Astrocyte (in vitro differentiated cells and primary cell): ENCODE results near the gene SIAH3. TPM values are rescaled to one million over a fixed set of nuclear protein-coding genes. Genes with fewer than 3 reads are reported as not detected.

ENCODE experiments used
- DNase-seq: peaks from one replicate; pipeline ENCODE4 v3.0.0-alpha.2; 2010; ENCODE audit warnings: low read depth
- FAIRE-seq: peaks from 2 replicates; lab custom pipeline; 2011; peaks lifted over from hg19 to GRCh38; lab: Jason Lieb, UNC
- H2AFZ ChIP-seq: 2 replicates; pipeline ENCODE4 v1.6.0; 2012; ENCODE audit warnings: low read depth, low read length, inconsistent platforms
- H3K27ac ChIP-seq: 2 replicates; pipeline ENCODE4 v1.5.1; 2011; ENCODE audit warnings: low read depth, low read length, inconsistent platforms
- H3K27me3 ChIP-seq: 2 replicates; pipeline ENCODE4 v1.6.0; 2011; ENCODE audit warnings: low read length, inconsistent platforms; ENCODE audit not compliant: insufficient read depth
- H3K36me3 ChIP-seq: 2 replicates; pipeline ENCODE4 v1.5.1; 2011; ENCODE audit warnings: low read length, inconsistent platforms; ENCODE audit not compliant: insufficient read depth
- H3K4me1 ChIP-seq: 2 replicates; pipeline ENCODE4 v1.5.1; 2011; ENCODE audit warnings: low read length, inconsistent platforms; ENCODE audit not compliant: insufficient read depth
- H3K4me2 ChIP-seq: 2 replicates; pipeline ENCODE4 v1.6.0; 2012; ENCODE audit warnings: low read length, inconsistent platforms
- H3K4me3 ChIP-seq: 2 replicates; pipeline ENCODE4 v1.5.1; 2011; ENCODE audit warnings: low read depth, mild to moderate bottlenecking, low read length, inconsistent platforms; ENCODE audit not compliant: insufficient read depth
- H3K79me2 ChIP-seq: 2 replicates; pipeline ENCODE4 v1.6.0; 2012; ENCODE audit warnings: mild to moderate bottlenecking, low read length, inconsistent platforms; ENCODE audit not compliant: insufficient read depth
- H3K9ac ChIP-seq: 2 replicates; pipeline ENCODE4 v1.6.0; 2012; ENCODE audit warnings: mild to moderate bottlenecking, low read length, inconsistent platforms
- H3K9me3 ChIP-seq: 2 replicates; pipeline ENCODE4 v1.5.1; 2012; ENCODE audit warnings: low read depth, mild to moderate bottlenecking, low read length, inconsistent platforms; ENCODE audit not compliant: insufficient read depth
- H4K20me1 ChIP-seq: 2 replicates; pipeline ENCODE4 v1.6.0; 2012; ENCODE audit warnings: low read length, inconsistent platforms; ENCODE audit not compliant: insufficient read depth
- H3K27ac Mint-ChIP-seq: one replicate; pipeline ENCODE4 v1.8.0; 2021; ENCODE audit warnings: mild to moderate bottlenecking, mixed read lengths; ENCODE audit not compliant: unreplicated experiment
- H3K27me3 Mint-ChIP-seq: one replicate; pipeline ENCODE4 v1.8.0; 2021; ENCODE audit warnings: low read depth, mixed read lengths; ENCODE audit not compliant: unreplicated experiment
- H3K36me3 Mint-ChIP-seq: one replicate; pipeline ENCODE4 v1.8.0; 2021; ENCODE audit warnings: low read depth, mixed read lengths; ENCODE audit not compliant: unreplicated experiment
- H3K4me1 Mint-ChIP-seq: one replicate; pipeline ENCODE4 v1.8.0; 2021; ENCODE audit warnings: low read depth, mixed read lengths; ENCODE audit not compliant: unreplicated experiment
- H3K4me3 Mint-ChIP-seq: one replicate; pipeline ENCODE4 v1.8.0; 2021; ENCODE audit warnings: mild to moderate bottlenecking, moderate library complexity, mixed read lengths; ENCODE audit not compliant: unreplicated experiment
- H3K9me3 Mint-ChIP-seq: one replicate; pipeline ENCODE4 v1.8.0; 2021; ENCODE audit warnings: mild to moderate bottlenecking, mixed read lengths; ENCODE audit not compliant: unreplicated experiment
- CTCF ChIP-seq: IDR thresholded peaks from 2 replicates; pipeline ENCODE4 v1.5.1; 2011; ENCODE audit warnings: low read depth, mild to moderate bottlenecking, inconsistent platforms, low read length, moderate library complexity; ENCODE audit not compliant: insufficient read depth
- EZH2 ChIP-seq: IDR thresholded peaks from 2 replicates; pipeline ENCODE4 v1.6.1; 2012; ENCODE audit warnings: mild to moderate bottlenecking, low read length, inconsistent platforms; ENCODE audit not compliant: insufficient read depth
- total RNA-seq: library from RNA; stranded (reverse); gene quantifications from 2 replicates; pipeline ENCODE4 v1.2.1, GENCODE V29; 2021

Gene SIAH3
- total RNA-seq, 1 donor from 2014 or later, result 0.07 TPM

- H3K4me2 ChIP-seq, result no peak overlapping the region
- H3K79me2 ChIP-seq, result no peaks in the 10 kb centered on the region
- H3K36me3 Mint-ChIP-seq, result no peaks in the 10 kb centered on the region
- H3K27ac Mint-ChIP-seq, result no peak overlapping the region
- no peaks in the 10 kb centered on the region for H3K9me3 ChIP-seq
- no peak for FAIRE-seq
- no peak overlapping the region for H3K4me3 Mint-ChIP-seq
- no peaks in the 10 kb centered on the region for H3K36me3 ChIP-seq
- H3K27me3 ChIP-seq, result peaks cover 2% of the 10 kb centered on the region
- peaks cover 12% of the 10 kb centered on the region for H3K27me3 Mint-ChIP-seq
- H3K9me3 Mint-ChIP-seq, result peaks cover 10% of the 10 kb centered on the region
- H3K27ac ChIP-seq, result no peak overlapping the region
- H3K4me1 ChIP-seq, result no peaks in the 10 kb centered on the region
- no peaks in the 10 kb centered on the region for H4K20me1 ChIP-seq
- DNase-seq, result no peak
- TF ChIP-seq CTCF (no peak), EZH2 (no peak)
- no peak overlapping the region for H3K4me3 ChIP-seq
- H3K9ac ChIP-seq, result no peak overlapping the region
- H3K4me1 Mint-ChIP-seq, result no peaks in the 10 kb centered on the region
- H2AFZ ChIP-seq, result no peak overlapping the region
Observed at GRCh38 chr13:45750566-45750965, 101.0 kb downstream of the SIAH3 start.

- H3K4me1 ChIP-seq, result no peaks in the 10 kb centered on the region
- H3K36me3 ChIP-seq, result no peaks in the 10 kb centered on the region
- H3K9ac ChIP-seq, result no peak overlapping the region
- H3K4me2 ChIP-seq, result no peak overlapping the region
- Mint-ChIP-seq H3K4me1 (no peaks in the 10 kb centered on the region), H3K36me3 (no peaks in the 10 kb centered on the region), H3K27ac (no peak overlapping the region), H3K4me3 (no peak overlapping the region), H3K27me3 (peaks cover 20% of the 10 kb centered on the region), H3K9me3 (peaks cover 15% of the 10 kb centered on the region)
- DNase-seq, result no peak
- no peak for TF ChIP-seq EZH2
- no peak for TF ChIP-seq CTCF
- no peaks in the 10 kb centered on the region for H3K9me3 ChIP-seq
- no peak overlapping the region for H3K4me3 ChIP-seq
- no peak overlapping the region for H2AFZ ChIP-seq
- H3K27me3 ChIP-seq, result peaks cover 2% of the 10 kb centered on the region
- no peaks in the 10 kb centered on the region for H3K79me2 ChIP-seq
- H3K27ac ChIP-seq, result no peak overlapping the region
- FAIRE-seq, result no peak
- no peaks in the 10 kb centered on the region for H4K20me1 ChIP-seq
Observed at GRCh38 chr13:45748941-45749759, 102.4 kb downstream of the SIAH3 start.

- FAIRE-seq, result no peak
Observed at GRCh38 chr13:45747071-45747470, 104.5 kb downstream of the SIAH3 start.

More at GRCh38 chr13:45747071-45747470, 104.5 kb downstream of the SIAH3 start:
- Mint-ChIP-seq H3K4me3 (no peak overlapping the region), H3K4me1 (no peaks in the 10 kb centered on the region), H3K36me3 (no peaks in the 10 kb centered on the region), H3K27ac (no peak overlapping the region), H3K27me3 (peaks cover 25% of the 10 kb centered on the region), H3K9me3 (peaks cover 7% of the 10 kb centered on the region)
- peaks cover 2% of the 10 kb centered on the region for H3K27me3 ChIP-seq
- no peaks in the 10 kb centered on the region for H3K9me3 ChIP-seq
- H3K79me2 ChIP-seq, result no peaks in the 10 kb centered on the region
- no peak overlapping the region for H3K9ac ChIP-seq
- no peak overlapping the region for H3K27ac ChIP-seq
- H4K20me1 ChIP-seq, result no peaks in the 10 kb centered on the region
- TF ChIP-seq EZH2 (no peak), CTCF (no peak)
- H3K4me2 ChIP-seq, result no peak overlapping the region
- H3K36me3 ChIP-seq, result no peaks in the 10 kb centered on the region
- no peak overlapping the region for H2AFZ ChIP-seq
- H3K4me3 ChIP-seq, result no peak overlapping the region
- no peaks in the 10 kb centered on the region for H3K4me1 ChIP-seq
- DNase-seq, result no peak
